CD14-positive monocyte (primary cell): ENCODE data around the gene TRIM59. TPM values are rescaled to one million over a fixed set of nuclear protein-coding genes. Genes with fewer than 3 reads are reported as not detected.

Source experiments
- DNase-seq, 3 donors: peaks; one replicate each; pipeline ENCODE4 v3.0.0-alpha.2; 2011 to 2022
- H2AFZ ChIP-seq: 2 replicates; pipeline ENCODE4 v1.6.0; 2012; ENCODE audit warnings: mild to moderate bottlenecking, low read depth, low read length, inconsistent platforms; ENCODE audit not compliant: insufficient read depth, poor library complexity, severe bottlenecking
- H3K27ac ChIP-seq, 2 donors: 1 replicate in 1 of 2; 2 replicates in 1 of 2; pipeline ENCODE4 v1.5.1; 2012 to 2013; ENCODE audit warnings: low read length in 2 of 2, control low read depth in 1 of 2, inconsistent platforms in 1 of 2, low read depth in 1 of 2, mild to moderate bottlenecking in 1 of 2
- H3K27me3 ChIP-seq, 2 donors: one replicate each; pipeline versions ENCODE4 v1.6.0 to v1.6.1; 2011 to 2013; ENCODE audit warnings: low read length in 2 of 2; ENCODE audit not compliant: control insufficient read depth in 2 of 2, insufficient read depth in 2 of 2
- H3K36me3 ChIP-seq, 2 donors: replicated peaks in 1 of 2; 1 replicate in 1 of 2; 2 replicates in 1 of 2; pipeline versions ENCODE4 v1.5.1 to v1.6.1; 2012 to 2013; ENCODE audit warnings: low read length in 2 of 2, control low read depth in 1 of 2, inconsistent platforms in 1 of 2, mild to moderate bottlenecking in 1 of 2; ENCODE audit not compliant: insufficient read depth in 2 of 2, control insufficient read depth in 1 of 2
- H3K4me1 ChIP-seq, 2 donors: 1 replicate in 1 of 2; 2 replicates in 1 of 2; pipeline versions ENCODE4 v1.5.1 to v1.6.1; 2012 to 2013; ENCODE audit warnings: low read length in 2 of 2, control low read depth in 1 of 2, inconsistent platforms in 1 of 2, mild to moderate bottlenecking in 1 of 2, moderate library complexity in 1 of 2; ENCODE audit not compliant: insufficient read depth in 2 of 2, control insufficient read depth in 1 of 2
- H3K4me2 ChIP-seq: replicated peaks from 2 replicates; pipeline ENCODE3; 2012; ENCODE audit warnings: low read length, moderate library complexity, mild to moderate bottlenecking; ENCODE audit not compliant: poor library complexity, severe bottlenecking; ENCODE audit errors: extremely low read depth
- H3K4me3 ChIP-seq, 3 experiments: fragments of 200-600 bp in 1 of 3; sonication (generic) in 1 of 3; replicated peaks in 1 of 3; 1 replicate in 2 of 3; 2 replicates in 1 of 3; pipeline ENCODE4 v1.5.1; 2011 to 2013; ENCODE audit warnings: low read length in 3 of 3, mild to moderate bottlenecking in 3 of 3, control low read depth in 2 of 3, low read depth in 2 of 3, inconsistent platforms in 1 of 3, moderate library complexity in 1 of 3
- H3K79me2 ChIP-seq: 2 replicates; pipeline ENCODE4 v1.6.0; 2012; ENCODE audit warnings: mild to moderate bottlenecking, control low read depth, inconsistent platforms, low read length, moderate library complexity; ENCODE audit not compliant: insufficient read depth
- H3K9ac ChIP-seq: 2 replicates; pipeline ENCODE4 v1.6.0; 2017; ENCODE audit warnings: low read length, mild to moderate bottlenecking; ENCODE audit not compliant: insufficient read depth, poor library complexity, severe bottlenecking
- H3K9me3 ChIP-seq, 2 donors: replicated peaks in 1 of 2; 1 replicate in 1 of 2; 2 replicates in 1 of 2; pipeline versions ENCODE4 v1.5.1 to v1.6.1; 2012 to 2013; ENCODE audit warnings: low read length in 2 of 2, control low read depth in 1 of 2; ENCODE audit not compliant: control insufficient read depth in 1 of 2, insufficient read depth in 1 of 2
- H4K20me1 ChIP-seq: 2 replicates; pipeline ENCODE4 v1.6.0; 2012; ENCODE audit warnings: mild to moderate bottlenecking, low read length, control low read depth, moderate library complexity; ENCODE audit not compliant: insufficient read depth
- H3K27ac Mint-ChIP-seq, 7 donors: one replicate each; pipeline ENCODE4 v1.8.0; 2020; ENCODE audit warnings: mild to moderate bottlenecking in 7 of 7, mixed read lengths in 7 of 7, moderate library complexity in 6 of 7, inconsistent platforms in 2 of 7
- H3K27me3 Mint-ChIP-seq, 3 donors: one replicate each; pipeline ENCODE4 v1.8.0; 2021 to 2022; ENCODE audit warnings: low read depth in 3 of 3, mild to moderate bottlenecking in 3 of 3, mixed read lengths in 3 of 3, moderate library complexity in 3 of 3, inconsistent platforms in 1 of 3
- H3K36me3 Mint-ChIP-seq, 2 donors: one replicate each; pipeline ENCODE4 v1.8.0; 2020; ENCODE audit warnings: mixed read lengths in 2 of 2, inconsistent platforms in 1 of 2, mild to moderate bottlenecking in 1 of 2
- H3K4me1 Mint-ChIP-seq: one replicate; pipeline ENCODE4 v1.8.0; 2020; ENCODE audit warnings: mild to moderate bottlenecking, mixed read lengths
- H3K4me3 Mint-ChIP-seq, 2 donors: one replicate each; pipeline ENCODE4 v1.8.0; 2020; ENCODE audit warnings: mild to moderate bottlenecking in 2 of 2, mixed read lengths in 2 of 2, moderate library complexity in 1 of 2
- H3K9me3 Mint-ChIP-seq, 7 donors: one replicate each; pipeline ENCODE4 v1.8.0; 2020 to 2022; ENCODE audit warnings: mixed read lengths in 7 of 7, mild to moderate bottlenecking in 6 of 7, moderate library complexity in 6 of 7, inconsistent platforms in 2 of 7
- CTCF ChIP-seq: fragments of 200-600 bp; IDR thresholded peaks from one replicate; pipeline ENCODE4 v1.8.0; 2022; ENCODE audit warnings: antibody characterized with exemption, mild to moderate bottlenecking
- WGBS: methylation state at CpG from one replicate; pipeline ENCODE4 v1.1.5; 2013; ENCODE audit warnings: missing lambda C conversion rate; ENCODE audit not compliant: insufficient coverage; 5-methylcytosine and 5-hydroxymethylcytosine counted together
- intact Hi-C, 2 donors: fragments of 100-400 bp; cut with micrococcal nuclease; formaldehyde crosslinking; loops; one replicate each; pipeline versions ENCODE4 v1.15.0 to v1.15.1; 2023
- polyA plus RNA-seq, 3 donors: library from polyadenylated mRNA; depleted of rRNA in 1 of 3; unstranded in 2 of 3; stranded (reverse) in 1 of 3; fragments of 300-500 nt in 2 of 3; fragments of >200 nt in 1 of 3; fragmentation: Illumina TruSeq in 2 of 3; gene quantifications; 1 replicate in 2 of 3; 2 replicates in 1 of 3; pipeline ENCODE4 v1.2.3, GENCODE V29; 2012 to 2021

Gene TRIM59
- polyA plus RNA-seq, 3 donors = 2.5 to 4.2 (median 4.2) TPM

- no peak for DNase-seq
- Mint-ChIP-seq H3K4me3 (no peak overlapping the region), H3K36me3 (no peaks in the 10 kb centered on the region), H3K27me3 (no peaks in the 10 kb centered on the region), H3K4me1 (peaks cover 12% of the 10 kb centered on the region), H3K27ac (peak overlapping the region in 1 of 7 donors; percentile 29), H3K9me3 (no peaks in the 10 kb centered on the region)
- Histone ChIP-seq H3K9ac (no peak overlapping the region), H3K36me3 (no peaks in the 10 kb centered on the region), H3K9me3 (no peaks in the 10 kb centered on the region), H3K27me3 (no peaks in the 10 kb centered on the region), H2AFZ (no peak overlapping the region), H3K79me2 (peaks cover 25% of the 10 kb centered on the region), H3K27ac (no peak overlapping the region), H3K4me2 (no peak overlapping the region), H3K4me3 (no peak overlapping the region), H3K4me1 (peaks cover 5 to 9% of the 10 kb centered on the region in 2 donors), H4K20me1 (no peaks in the 10 kb centered on the region)
- WGBS = no CpG with 5 or more reads among the region's 3 CpGs
- intact Hi-C loops = no loop called here
- TF ChIP-seq CTCF = no peak
Observed at GRCh38 chr3:160394009-160394392, 55.6 kb downstream of the TRIM59 start.

GRCh38 chr3:160393346-160394008, 56.1 kb downstream of the TRIM59 start:
- Histone ChIP-seq H2AFZ (no peak overlapping the region), H4K20me1 (no peaks in the 10 kb centered on the region), H3K79me2 (peaks cover 20% of the 10 kb centered on the region), H3K4me3 (no peak overlapping the region), H3K27me3 (no peaks in the 10 kb centered on the region), H3K4me2 (no peak overlapping the region), H3K4me1 (peaks cover 2 to 4% of the 10 kb centered on the region in 2 donors), H3K9ac (no peak overlapping the region), H3K36me3 (no peaks in the 10 kb centered on the region), H3K9me3 (no peaks in the 10 kb centered on the region), H3K27ac (no peak overlapping the region)
- intact Hi-C loops = no loop called here
- Mint-ChIP-seq H3K9me3 (no peaks in the 10 kb centered on the region), H3K27ac (no peak overlapping the region), H3K36me3 (no peaks in the 10 kb centered on the region), H3K4me1 (peaks cover 8% of the 10 kb centered on the region), H3K4me3 (no peak overlapping the region), H3K27me3 (no peaks in the 10 kb centered on the region)
- WGBS = 100% methylated on average over 1 of the region's 2 CpGs
- DNase-seq = no peak
- TF ChIP-seq CTCF = no peak
